Amygdala (tissue), 56 donors: ENCODE measurements around the gene CCDC148.

Source experiments
- DNase-seq, 56 donors: peaks; one replicate each; lab custom pipeline; 2025; lab: John Stamatoyannopoulos, UW

Gene CCDC148

DNA sequence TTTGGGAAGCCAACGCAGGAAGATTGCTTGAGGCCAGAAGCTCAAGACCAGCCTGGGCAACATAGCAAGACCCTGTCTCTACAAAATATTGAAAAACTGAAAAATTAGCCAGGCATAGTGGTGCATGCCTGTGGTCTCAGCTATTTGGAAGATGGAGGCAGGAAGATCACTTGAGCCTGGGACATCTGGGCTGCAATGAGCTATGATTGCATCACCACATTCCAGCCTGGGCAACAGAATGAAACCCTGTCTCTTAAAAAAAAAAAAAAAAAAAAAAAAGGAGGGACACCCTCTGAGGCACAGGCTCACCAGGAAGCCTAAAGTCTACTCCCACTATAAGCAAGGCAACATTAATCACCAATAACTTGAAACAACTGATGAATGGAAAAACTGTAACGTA, 151.1 kb downstream of the CCDC148 start:
- DNase-seq: no peak

GRCh38 chr2:158300394-158300793, 156.2 kb downstream of the CCDC148 start:
- no peak for DNase-seq

DNA sequence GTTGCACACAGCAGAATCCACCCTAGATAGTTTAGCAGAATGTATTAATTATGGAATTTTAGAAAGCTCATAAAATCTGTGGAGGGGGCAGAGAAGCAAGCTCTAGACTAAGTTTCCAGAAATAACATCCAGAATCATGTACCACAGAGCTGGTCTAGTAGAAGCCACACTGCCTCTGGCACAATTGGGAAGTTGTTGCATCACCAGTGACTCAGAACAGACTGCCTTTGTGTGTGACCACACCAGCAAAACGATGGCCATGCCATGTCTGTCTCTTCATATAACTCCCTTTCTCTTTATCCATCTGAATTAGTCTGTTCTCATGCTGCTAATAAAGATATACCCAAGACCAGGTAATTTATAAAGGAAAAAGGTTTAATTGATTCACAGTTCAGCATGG, 158.9 kb downstream of the CCDC148 start:
- no peak for DNase-seq

DNA sequence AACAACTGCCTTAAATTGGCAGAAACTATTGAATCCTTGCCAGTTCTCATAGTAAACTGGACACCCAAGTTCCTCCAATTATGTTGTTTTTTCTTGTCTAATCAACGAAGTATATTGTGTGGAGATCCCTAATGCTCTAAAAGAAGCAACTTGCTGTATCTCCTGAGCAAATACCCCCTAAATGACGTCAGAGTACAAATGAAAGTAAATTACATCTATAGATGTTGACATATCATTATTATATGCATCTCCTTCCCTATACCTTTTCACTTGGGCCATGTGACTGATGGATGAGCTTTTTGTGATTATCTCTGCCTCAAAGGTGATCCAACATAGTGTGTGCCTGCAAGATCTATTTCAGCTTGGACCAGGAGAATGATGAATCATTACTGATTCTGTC, 159.4 kb downstream of the CCDC148 start:
- no peak for DNase-seq

DNA sequence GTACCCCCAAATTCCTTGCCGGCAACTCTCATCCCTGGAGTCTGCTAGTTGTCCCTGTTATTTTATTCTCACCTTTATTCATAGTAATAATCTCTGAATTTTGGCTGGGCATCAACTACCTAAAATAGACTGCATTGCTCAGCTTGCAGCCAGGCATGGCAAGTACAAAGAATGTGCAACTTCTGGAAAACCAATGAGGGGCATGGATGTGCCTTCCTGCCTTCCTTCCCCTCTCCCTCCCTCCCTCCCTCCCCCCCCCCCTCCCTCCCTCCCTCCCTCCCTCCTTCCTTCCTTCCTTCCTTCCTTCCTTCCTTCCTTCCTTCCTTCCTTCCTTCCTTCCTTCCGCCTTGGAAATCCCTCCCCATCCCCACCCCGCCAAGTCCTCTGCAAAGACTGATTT, 162.8 kb downstream of the CCDC148 start:
- DNase-seq: no peak

GRCh38 chr2:158291544-158292180, 164.9 kb downstream of the CCDC148 start:
- DNase-seq: no peak

DNA sequence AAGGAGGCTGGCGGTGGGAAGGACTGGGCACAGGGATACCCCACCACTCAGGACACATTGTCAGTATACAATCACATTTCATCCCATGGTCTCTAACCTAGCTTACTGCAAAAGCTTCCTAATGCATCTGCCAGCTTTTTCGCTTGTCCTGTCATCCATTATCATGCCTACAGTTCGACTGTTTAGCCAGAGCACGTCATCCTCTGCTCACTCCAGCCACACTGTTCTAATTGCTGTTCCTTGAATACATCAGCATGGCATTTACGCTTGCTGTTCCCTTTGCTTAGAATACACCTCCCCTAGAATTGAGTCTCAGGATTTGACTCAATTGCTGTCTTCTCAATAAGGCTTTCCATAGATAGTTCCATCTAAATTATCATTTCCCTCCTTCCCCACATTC, 166.3 kb downstream of the CCDC148 start:
- DNase-seq: no peak

DNA sequence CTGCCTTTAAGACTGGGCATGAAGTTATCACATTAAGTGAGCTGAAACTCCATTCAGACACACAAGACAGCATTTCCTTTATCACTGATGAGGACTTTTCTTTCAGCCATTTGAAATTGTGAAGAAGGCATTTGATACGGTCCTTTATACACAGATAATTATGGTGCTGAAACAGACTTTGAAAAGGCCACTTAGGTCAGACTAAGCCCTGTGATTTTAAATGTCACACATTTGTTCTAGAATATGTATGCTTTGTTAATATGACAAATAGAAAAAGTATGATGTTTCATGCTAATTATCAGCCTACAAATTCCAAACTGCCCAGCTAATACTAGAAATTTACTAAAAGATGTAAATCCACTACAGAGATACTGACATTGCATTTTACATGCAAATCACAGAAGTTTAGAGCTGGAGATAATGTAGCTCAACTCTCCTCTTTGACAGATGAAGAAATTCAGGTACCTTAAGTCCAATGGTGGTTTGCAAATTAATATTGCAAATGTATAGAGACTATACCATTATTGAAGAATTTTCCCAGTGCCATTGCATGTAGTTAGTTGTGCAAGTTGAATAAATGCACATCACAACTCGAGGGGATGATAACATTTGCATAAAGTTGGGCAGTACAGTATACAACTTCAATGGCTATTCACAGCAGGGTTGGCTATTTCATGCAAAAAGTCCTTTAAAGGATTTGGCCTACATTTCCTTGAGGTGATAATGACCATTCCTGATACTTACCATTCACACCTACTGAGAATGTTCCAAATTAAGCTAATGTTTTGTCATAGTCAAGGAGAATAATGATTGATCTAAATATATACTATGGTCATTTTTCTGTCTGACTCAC, 179.7 kb downstream of the CCDC148 start:
- DNase-seq: no peak

DNA sequence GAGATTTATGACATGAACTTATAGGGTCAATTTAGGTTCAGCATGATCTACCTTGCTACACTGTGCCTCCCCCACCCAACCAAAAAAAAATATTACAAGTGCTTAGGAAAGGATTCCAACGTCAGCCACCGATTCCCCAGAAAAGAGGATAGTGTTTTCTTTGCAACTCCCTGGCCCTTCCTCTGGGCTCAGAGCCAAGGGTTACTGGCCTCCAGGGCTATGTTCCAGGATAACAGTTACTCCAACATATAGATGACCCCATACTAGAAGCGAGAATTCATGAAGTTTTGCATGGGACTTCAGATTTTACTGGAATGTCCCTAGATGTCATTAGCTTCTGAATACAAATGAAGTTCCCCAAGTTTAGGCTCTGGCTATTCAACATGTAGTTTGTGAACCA, 182.8 kb downstream of the CCDC148 start:
- no peak for DNase-seq

- no peak for DNase-seq
These were observed 186.0 kb downstream of the CCDC148 start for GRCh38 chr2:158270536-158270935.

DNA sequence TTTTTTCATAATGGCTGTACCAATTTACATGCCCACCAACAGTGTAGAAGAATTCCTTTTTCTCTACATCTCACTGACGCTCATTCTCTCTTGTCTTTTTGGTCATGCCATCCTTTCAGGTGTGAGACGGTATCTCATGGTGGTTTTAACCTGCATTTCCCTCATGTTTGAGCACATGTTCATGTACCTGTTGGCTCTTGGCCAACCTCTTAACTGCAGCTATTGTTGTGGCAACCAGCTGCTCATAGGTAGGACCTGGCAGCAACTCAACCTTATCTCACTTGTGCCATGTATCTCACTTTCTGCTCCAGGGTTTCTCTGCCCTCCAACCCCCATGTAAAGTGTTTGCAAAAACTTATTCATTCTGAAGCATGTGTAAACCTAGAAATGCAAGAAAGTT, 187.4 kb downstream of the CCDC148 start:
- no peak for DNase-seq

GRCh38 chr2:158266111-158266510, 190.4 kb downstream of the CCDC148 start:
- no peak for DNase-seq

DNA sequence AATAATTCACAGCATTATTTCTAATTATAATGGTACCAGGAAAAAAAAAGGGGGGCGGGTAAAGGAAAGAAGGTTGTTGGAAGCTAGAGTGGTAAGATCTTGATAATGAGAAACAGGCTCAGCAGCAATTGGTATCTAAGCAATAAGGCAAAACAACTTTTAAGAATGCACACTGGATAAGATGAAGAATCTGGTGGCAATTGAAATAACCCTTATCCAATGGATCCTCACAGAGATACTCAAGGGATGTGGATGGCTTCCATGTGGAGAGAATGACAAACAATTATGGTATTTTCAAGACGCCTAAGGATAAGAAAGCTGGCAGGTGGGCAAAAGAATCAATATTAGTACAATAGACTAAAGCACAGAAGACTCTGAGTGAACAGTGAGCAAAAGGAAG, 201.3 kb downstream of the CCDC148 start:
- DNase-seq: no peak

- no peak for DNase-seq
These were observed 203.4 kb downstream of the CCDC148 start for GRCh38 chr2:158253170-158253569.

DNA sequence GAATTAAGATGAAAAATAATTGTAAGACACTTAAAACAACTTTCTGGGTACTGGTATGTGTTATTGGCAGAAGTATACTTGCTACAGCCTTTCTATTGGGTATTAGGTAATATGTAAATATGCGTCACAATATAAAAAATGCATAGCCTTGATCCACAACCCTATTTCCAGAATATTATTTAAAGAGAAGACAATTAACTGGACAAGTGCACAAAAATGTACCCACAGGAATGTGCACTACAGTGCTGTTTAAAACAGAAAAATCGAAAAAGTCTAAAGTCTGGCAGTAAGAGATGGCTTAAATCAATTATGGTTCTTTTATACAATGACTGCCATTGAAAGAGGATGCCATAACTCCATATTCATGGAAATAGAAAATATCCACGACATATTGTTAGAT, 205.2 kb downstream of the CCDC148 start:
- no peak for DNase-seq

GRCh38 chr2:158243392-158243791, 213.2 kb downstream of the CCDC148 start:
- no peak for DNase-seq

- no peak for DNase-seq
These were observed 214.3 kb downstream of the CCDC148 start for GRCh38 chr2:158242280-158242679.

DNA sequence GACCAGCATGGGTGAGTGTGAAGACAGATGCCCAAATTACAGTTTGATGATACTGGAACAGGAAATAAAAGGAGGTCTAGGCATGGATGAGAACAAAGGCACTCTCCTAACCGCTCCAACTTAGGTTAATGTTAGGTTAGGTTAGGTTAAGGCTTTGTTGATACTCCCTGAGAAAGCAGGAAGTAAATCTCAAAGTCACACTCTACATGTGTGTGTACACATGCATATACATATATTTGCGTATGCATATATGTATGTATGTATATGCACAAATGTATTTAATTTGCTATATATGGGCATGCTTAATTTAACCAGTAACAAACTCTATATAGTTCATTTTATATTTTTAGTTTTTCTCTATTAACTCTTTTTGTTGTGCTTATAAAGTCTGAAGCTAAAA, 215.6 kb downstream of the CCDC148 start:
- no peak for DNase-seq

DNA sequence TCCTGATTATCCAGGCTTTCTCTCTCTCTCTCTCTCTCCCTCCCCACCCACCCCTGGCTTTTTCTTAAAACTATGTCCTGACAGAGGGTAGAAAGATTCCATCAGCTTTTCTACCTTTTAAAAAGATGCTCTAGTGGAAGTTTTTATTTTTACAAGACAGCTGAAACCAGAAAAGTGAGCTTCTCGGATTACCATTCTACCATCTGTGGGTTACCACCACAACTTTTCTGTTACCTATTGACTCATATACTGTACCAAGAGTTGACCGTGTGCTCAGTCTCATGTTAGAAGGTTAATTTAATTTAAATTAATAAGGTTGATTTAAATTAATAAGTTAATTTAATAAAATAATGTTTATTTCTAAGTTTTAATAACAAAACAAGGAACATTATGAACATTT, 217.3 kb downstream of the CCDC148 start:
- DNase-seq: no peak

- no peak for DNase-seq
These were observed 222.1 kb downstream of the CCDC148 start for GRCh38 chr2:158234497-158234896.

GRCh38 chr2:158232476-158232875, 224.1 kb downstream of the CCDC148 start:
- no peak for DNase-seq

DNA sequence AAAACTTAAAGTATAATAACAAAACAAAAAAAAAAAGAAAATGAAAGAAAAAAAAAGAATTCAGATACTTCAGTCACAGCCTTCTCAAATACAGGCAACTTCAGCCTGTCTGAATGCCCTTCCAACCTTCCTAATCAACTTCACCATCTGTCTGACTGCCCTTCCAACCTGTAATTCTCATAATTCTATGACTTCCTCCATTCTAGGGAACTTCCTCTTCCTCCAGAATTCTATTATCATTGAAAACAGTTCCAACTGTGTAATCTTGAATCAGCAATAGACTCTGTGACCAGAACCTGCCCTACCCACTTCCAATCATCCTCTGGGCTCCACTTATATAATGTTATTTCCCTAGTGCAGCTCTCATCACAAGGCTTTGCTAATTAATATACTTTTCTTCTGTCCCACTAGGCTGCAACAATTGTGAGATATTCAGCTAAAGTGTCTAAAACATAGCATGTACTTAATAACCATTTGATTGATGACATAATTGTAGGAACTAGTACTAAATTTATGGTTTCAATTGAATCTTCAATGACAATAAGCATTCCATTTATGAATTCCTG, 227.5 kb downstream of the CCDC148 start:
- DNase-seq: no peak
